GM23248 (cell line): ENCODE measurements around the gene CD22.

Experiments used
- EZH2 ChIP-seq: fragments of 200-600 bp; sonication (generic); IDR thresholded peaks from 2 replicates; pipeline ENCODE4 v1.6.1; 2018; ENCODE audit warnings: antibody characterized with exemption, mild to moderate bottlenecking; ENCODE audit not compliant: insufficient read depth, poor library complexity, severe bottlenecking
- EZH2phosphoT487 ChIP-seq: fragments of 200-600 bp; sonication (generic); IDR thresholded peaks from 2 replicates; pipeline ENCODE4 v1.6.1; 2018; ENCODE audit warnings: antibody characterized with exemption, moderate library complexity, mild to moderate bottlenecking, low read depth; ENCODE audit not compliant: insufficient read depth

GRCh38 chr19:35284153-35285094 lies 44.6 kb upstream of the CD22 start:
- no peak for TF ChIP-seq EZH2phosphoT487
- no peak for TF ChIP-seq EZH2
